ENCODE results near the gene SF3A2. TPM values are rescaled to one million over a fixed set of nuclear protein-coding genes. Genes with fewer than 3 reads are reported as not detected.

The SF3A2 gene
- total and polyA plus RNA-seq, 2 experiments from 2014 or later, result 67.7 to 128 TPM

DNA sequence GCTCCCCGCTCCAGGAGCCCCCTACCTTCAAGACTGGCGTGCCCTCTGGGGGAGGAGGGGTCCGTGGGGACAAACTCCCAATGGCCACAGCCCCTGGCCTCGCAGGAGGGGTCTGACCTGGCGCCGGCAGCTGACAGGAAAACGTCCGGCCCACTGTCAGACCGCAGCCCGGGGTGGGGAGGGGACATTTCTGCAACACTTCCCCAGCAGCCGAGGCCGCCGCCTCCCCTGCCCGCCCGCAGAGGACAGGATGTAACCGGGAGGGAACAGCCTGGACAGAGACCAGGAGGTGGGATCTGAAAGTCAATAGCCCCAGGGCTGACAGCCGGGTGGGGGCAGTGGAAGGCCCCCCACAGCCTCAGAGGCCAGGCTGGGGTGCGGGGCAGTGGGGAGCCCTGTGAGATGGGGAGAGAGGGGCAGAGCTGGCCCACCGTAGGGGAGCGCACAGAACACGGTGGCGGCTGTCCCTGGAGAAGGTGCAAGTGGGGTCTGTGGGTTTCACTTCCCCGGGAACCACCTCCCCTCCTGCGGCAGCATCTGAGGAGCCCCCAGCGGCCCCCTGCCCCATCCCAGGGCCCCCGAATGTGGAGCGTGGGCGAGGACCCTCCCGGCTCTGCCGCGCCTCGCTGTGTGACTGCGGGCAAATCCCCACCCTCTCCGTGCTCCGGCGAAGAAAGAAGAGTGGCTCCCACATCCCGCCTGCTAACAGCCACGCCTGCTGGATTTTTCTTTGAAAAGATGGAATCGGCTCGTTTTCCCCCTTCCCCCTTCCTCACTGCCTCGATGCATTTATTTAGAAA is 45.6 kb downstream of the SF3A2 start, which contains the start of gene PEAK3:
PEAK3 (minus strand) TSS at position 114 of the 800 bp plus-strand sequence. CDS start 1,244 bp downstream, outside the sequence.
- H3K27ac Mint-ChIP-seq, result no peak within 1 kb of the TSS

DNA sequence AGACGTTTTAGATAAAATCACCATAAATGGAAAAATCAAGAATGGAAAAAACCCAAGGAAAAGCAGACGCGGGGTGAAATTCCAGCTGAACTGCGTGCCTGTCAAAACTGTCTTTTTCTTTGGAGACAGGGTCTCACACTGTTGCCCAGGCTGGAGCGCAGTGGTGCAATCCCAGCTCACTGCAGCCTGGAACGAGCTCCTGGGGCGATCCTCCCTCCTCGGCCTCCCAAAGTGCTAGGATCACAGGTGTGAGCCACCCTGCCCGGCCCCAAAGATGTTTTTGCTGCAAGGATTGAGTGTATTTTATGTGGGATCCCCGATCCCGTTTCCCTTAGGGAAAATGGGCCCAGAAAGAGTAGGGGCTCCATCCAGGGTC is 46.2 kb downstream of the SF3A2 start:
- peak overlapping the region; percentile 69 for H3K4me3 ChIP-seq
- no peaks in the 10 kb centered on the region for H3K9me2 ChIP-seq (ENCODE audit: insufficient read depth)
- Mint-ChIP-seq H3K27me3 (ENCODE audit: insufficient read depth, low read depth, poor library complexity) (peaks cover 17% of the 10 kb centered on the region), H3K27ac (no peak overlapping the region), H3K4me3 (peak overlapping the region; percentile 66), H3K4me1 (peaks cover 3% of the 10 kb centered on the region; the same call in 2 of the 3 replicates), H3K9me3 (no peaks in the 10 kb centered on the region; the same call in 2 of the 3 replicates), H3K36me3 (ENCODE audit: low read depth) (no peaks in the 10 kb centered on the region; the same call in 2 of the 3 replicates)
- no peaks in the 10 kb centered on the region for H3K79me2 ChIP-seq (replicated peaks; ENCODE audit: insufficient read depth)
- 0 out of 2 replicates have a peak, but pooled peaks cover 2% of the 10 kb centered on the region for H3F3A ChIP-seq (replicated peaks; ENCODE audit: low read depth)
- H3K27me3 ChIP-seq (ENCODE audit: insufficient read depth), result peaks cover 28% of the 10 kb centered on the region
- ATAC-seq (no peak), DNase-seq (ENCODE audit: low spot score) (no peak)
- no peak overlapping the region for H3K27ac ChIP-seq (ENCODE audit: low read depth)
- peak overlapping the region; percentile 88 for H3K4me2 ChIP-seq
- H2AFZ ChIP-seq, result no peak overlapping the region; the same call in 1 of the 2 replicates
- H4K20me1 ChIP-seq (replicated peaks; ENCODE audit: insufficient read depth), result no peaks in the 10 kb centered on the region
- H3K36me3 ChIP-seq (ENCODE audit: insufficient read depth), result no peaks in the 10 kb centered on the region
- TF ChIP-seq STAT1 (IDR thresholded peaks at IDR 0.05; ENCODE audit: unreplicated experiment), result no peak
- TF ChIP-seq CREB1 (CRISPR knock-in tag; IDR thresholded peaks at IDR 0.05; ENCODE audit: low read depth), result no peak
- no peak for TF ChIP-seq NANOG (IDR thresholded peaks at IDR 0.05; ENCODE audit: borderline replicate concordance)
- no peaks in the 10 kb centered on the region for H3K4me1 ChIP-seq (ENCODE audit: insufficient read depth)

More for the DNA sequence above, 45.6 kb downstream of the SF3A2 start, which contains the start of gene PEAK3:
- Mint-ChIP-seq H3K4me1 (peaks cover 3% of the 10 kb centered on the region; the same call in 2 of the 3 replicates), H3K36me3 (ENCODE audit: low read depth) (no peaks in the 10 kb centered on the region; the same call in 2 of the 3 replicates), H3K27me3 (ENCODE audit: insufficient read depth, low read depth, poor library complexity) (peaks cover 19% of the 10 kb centered on the region), H3K9me3 (no peaks in the 10 kb centered on the region; the same call in 2 of the 3 replicates), H3K4me3 (peak within 1 kb of the TSS; percentile 66)
- peaks cover 22% of the 10 kb centered on the region for H3K27me3 ChIP-seq (ENCODE audit: insufficient read depth)
- H3K4me2 ChIP-seq, result peak within 1 kb of the TSS; percentile 88
- DNase-seq (ENCODE audit: low spot score), result peak; percentile 77
- no peaks in the 10 kb centered on the region for H3K36me3 ChIP-seq (ENCODE audit: insufficient read depth)
- H2AFZ ChIP-seq, result peak within 1 kb of the TSS; percentile 88
- peak within 1 kb of the TSS; percentile 69 for H3K4me3 ChIP-seq
- H3K27ac ChIP-seq (ENCODE audit: low read depth), result no peak within 1 kb of the TSS
- H3K79me2 ChIP-seq (replicated peaks; ENCODE audit: insufficient read depth), result no peaks in the 10 kb centered on the region
- no peaks in the 10 kb centered on the region for H3K9me2 ChIP-seq (ENCODE audit: insufficient read depth)
- H4K20me1 ChIP-seq (replicated peaks; ENCODE audit: insufficient read depth), result no peaks in the 10 kb centered on the region
- H3F3A ChIP-seq (replicated peaks; ENCODE audit: low read depth), result 0 out of 2 replicates have a peak, but pooled peaks cover 2% of the 10 kb centered on the region
- ATAC-seq, result peak; percentile 79
- H3K4me1 ChIP-seq (ENCODE audit: insufficient read depth), result no peaks in the 10 kb centered on the region
- no peak for TF ChIP-seq JUNB (IDR thresholded peaks at IDR 0.05; ENCODE audit: unreplicated experiment)

DNA sequence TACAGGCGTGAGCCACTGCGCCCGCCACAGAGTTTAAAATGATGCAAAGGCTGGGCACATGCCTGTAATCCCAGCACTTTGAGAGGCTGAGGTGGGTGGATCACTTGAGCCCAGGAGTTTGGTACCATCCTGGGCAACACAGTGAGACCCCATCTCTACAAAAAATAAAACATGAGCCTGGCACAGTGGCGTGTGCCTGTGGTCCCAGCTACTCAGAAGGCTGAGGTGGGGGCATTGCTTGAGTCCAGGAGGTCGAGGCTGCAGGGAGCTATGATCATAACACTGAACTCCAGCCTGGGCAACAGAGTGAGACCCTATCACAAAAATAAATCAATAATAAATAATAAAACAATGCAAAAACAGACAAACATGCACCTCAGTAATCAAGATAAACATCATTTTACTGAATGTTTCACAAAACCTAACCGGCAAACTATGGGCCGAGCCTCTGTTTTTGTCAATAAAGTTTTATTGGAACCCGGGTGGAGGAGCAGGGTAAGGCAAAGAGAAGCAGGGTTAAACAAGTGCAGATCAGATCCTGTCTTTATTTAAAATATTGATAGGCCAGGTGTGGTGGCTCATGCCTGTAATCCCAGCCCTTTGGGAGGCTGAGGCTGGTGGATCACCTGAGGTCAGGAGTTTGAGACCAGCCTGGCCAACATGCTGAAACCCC is 47.3 kb downstream of the SF3A2 start:
- H3K27me3 Mint-ChIP-seq (ENCODE audit: insufficient read depth, low read depth, poor library complexity), result peaks cover 28% of the 10 kb centered on the region
- 0 out of 2 replicates have a peak, but pooled peaks cover 2% of the 10 kb centered on the region for H3F3A ChIP-seq (replicated peaks; ENCODE audit: low read depth)
- no peak overlapping the region for H3K4me3 Mint-ChIP-seq
- TF ChIP-seq JUNB (IDR thresholded peaks at IDR 0.05; ENCODE audit: unreplicated experiment) (no peak), EZH2 (IDR thresholded peaks at IDR 0.05; ENCODE audit: low read depth, unreplicated experiment) (no peak), CREB1 (CRISPR knock-in tag; IDR thresholded peaks at IDR 0.05; ENCODE audit: low read depth) (no peak), EZH2phosphoT487 (IDR thresholded peaks at IDR 0.05; ENCODE audit: unreplicated experiment) (no peak), ZNF331 (CRISPR knock-in tag; IDR thresholded peaks at IDR 0.05; ENCODE audit: low read depth) (no peak)
- TF ChIP-seq, protein P1, sequence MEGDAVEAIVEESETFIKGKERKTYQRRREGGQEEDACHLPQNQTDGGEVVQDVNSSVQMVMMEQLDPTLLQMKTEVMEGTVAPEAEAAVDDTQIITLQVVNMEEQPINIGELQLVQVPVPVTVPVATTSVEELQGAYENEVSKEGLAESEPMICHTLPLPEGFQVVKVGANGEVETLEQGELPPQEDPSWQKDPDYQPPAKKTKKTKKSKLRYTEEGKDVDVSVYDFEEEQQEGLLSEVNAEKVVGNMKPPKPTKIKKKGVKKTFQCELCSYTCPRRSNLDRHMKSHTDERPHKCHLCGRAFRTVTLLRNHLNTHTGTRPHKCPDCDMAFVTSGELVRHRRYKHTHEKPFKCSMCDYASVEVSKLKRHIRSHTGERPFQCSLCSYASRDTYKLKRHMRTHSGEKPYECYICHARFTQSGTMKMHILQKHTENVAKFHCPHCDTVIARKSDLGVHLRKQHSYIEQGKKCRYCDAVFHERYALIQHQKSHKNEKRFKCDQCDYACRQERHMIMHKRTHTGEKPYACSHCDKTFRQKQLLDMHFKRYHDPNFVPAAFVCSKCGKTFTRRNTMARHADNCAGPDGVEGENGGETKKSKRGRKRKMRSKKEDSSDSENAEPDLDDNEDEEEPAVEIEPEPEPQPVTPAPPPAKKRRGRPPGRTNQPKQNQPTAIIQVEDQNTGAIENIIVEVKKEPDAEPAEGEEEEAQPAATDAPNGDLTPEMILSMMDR (conservative IDR thresholded peaks at IDR 0.05; ENCODE audit: low read depth in 2 of 2), result no peak
- TF ChIP-seq, protein P2, sequence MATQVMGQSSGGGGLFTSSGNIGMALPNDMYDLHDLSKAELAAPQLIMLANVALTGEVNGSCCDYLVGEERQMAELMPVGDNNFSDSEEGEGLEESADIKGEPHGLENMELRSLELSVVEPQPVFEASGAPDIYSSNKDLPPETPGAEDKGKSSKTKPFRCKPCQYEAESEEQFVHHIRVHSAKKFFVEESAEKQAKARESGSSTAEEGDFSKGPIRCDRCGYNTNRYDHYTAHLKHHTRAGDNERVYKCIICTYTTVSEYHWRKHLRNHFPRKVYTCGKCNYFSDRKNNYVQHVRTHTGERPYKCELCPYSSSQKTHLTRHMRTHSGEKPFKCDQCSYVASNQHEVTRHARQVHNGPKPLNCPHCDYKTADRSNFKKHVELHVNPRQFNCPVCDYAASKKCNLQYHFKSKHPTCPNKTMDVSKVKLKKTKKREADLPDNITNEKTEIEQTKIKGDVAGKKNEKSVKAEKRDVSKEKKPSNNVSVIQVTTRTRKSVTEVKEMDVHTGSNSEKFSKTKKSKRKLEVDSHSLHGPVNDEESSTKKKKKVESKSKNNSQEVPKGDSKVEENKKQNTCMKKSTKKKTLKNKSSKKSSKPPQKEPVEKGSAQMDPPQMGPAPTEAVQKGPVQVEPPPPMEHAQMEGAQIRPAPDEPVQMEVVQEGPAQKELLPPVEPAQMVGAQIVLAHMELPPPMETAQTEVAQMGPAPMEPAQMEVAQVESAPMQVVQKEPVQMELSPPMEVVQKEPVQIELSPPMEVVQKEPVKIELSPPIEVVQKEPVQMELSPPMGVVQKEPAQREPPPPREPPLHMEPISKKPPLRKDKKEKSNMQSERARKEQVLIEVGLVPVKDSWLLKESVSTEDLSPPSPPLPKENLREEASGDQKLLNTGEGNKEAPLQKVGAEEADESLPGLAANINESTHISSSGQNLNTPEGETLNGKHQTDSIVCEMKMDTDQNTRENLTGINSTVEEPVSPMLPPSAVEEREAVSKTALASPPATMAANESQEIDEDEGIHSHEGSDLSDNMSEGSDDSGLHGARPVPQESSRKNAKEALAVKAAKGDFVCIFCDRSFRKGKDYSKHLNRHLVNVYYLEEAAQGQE (IDR thresholded peaks at IDR 0.05; ENCODE audit: unreplicated experiment), result no peak
- TF ChIP-seq, protein P3, sequence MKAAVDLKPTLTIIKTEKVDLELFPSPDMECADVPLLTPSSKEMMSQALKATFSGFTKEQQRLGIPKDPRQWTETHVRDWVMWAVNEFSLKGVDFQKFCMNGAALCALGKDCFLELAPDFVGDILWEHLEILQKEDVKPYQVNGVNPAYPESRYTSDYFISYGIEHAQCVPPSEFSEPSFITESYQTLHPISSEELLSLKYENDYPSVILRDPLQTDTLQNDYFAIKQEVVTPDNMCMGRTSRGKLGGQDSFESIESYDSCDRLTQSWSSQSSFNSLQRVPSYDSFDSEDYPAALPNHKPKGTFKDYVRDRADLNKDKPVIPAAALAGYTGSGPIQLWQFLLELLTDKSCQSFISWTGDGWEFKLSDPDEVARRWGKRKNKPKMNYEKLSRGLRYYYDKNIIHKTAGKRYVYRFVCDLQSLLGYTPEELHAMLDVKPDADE (IDR thresholded peaks at IDR 0.05), result no peak

More for the DNA sequence above, 47.3 kb downstream of the SF3A2 start:
- ATAC-seq (no peak), DNase-seq (ENCODE audit: low spot score) (no peak)
- Mint-ChIP-seq H3K36me3 (ENCODE audit: low read depth) (no peaks in the 10 kb centered on the region; the same call in 2 of the 3 replicates), H3K27ac (no peak overlapping the region), H3K4me1 (peaks cover 6% of the 10 kb centered on the region), H3K9me3 (peaks cover under 1% of the 10 kb centered on the region; the same call in 1 of the 3 replicates)
- Histone ChIP-seq H4K20me1 (replicated peaks; ENCODE audit: insufficient read depth) (no peaks in the 10 kb centered on the region), H3K27ac (ENCODE audit: low read depth) (no peak overlapping the region), H3K36me3 (ENCODE audit: insufficient read depth) (no peaks in the 10 kb centered on the region), H3K4me3 (no peak overlapping the region), H2AFZ (no peak overlapping the region), H3K9me2 (ENCODE audit: insufficient read depth) (no peaks in the 10 kb centered on the region), H3K4me1 (ENCODE audit: insufficient read depth) (no peaks in the 10 kb centered on the region), H3K79me2 (replicated peaks; ENCODE audit: insufficient read depth) (no peaks in the 10 kb centered on the region), H3K27me3 (ENCODE audit: insufficient read depth) (peaks cover 39% of the 10 kb centered on the region), H3K4me2 (no peak overlapping the region)

All from GM23338 (cell line).